ENCODE results near the gene COL5A1.

The COL5A1 gene

DNA sequence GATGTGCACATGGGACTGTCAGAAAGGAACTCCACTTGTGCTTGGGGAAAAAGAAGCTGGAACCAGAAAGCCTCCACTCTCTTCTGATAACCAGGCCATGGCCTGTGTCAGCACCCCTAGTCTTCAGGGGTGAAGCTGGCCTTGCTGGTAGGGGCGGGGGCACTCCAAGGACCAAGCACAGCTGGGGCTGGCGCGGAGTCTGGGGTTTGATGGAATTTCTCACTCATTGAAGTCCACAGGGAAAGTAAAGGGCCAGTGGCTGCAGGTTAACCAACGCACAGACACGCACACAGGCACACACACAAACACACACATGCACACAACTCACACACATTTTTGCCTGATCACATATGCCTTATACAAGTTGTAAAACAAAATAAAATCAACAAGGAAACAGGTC, 1.6 kb upstream of the COL5A1 start:
- Histone ChIP-seq H3K36me3 (replicated peaks; ENCODE audit: low read depth, low read length) (no peaks in the 10 kb centered on the region), H3K9ac (ENCODE audit: low read length) (no peak overlapping the region), H3K4me3 (ENCODE audit: low read length) (no peak overlapping the region), H3K9me3 (ENCODE audit: insufficient read depth, low read length) (no peaks in the 10 kb centered on the region), H3K4me1 (ENCODE audit: low read length) (no peaks in the 10 kb centered on the region), H3K27me3 (ENCODE audit: low read depth, low read length) (no peaks in the 10 kb centered on the region), H3K79me2 (ENCODE audit: low read length) (no peaks in the 10 kb centered on the region), H2AFZ (ENCODE audit: low read depth, low read length) (no peak overlapping the region), H3K4me2 (ENCODE audit: low read length) (no peak overlapping the region), H4K20me1 (ENCODE audit: insufficient read depth, low read length) (no peaks in the 10 kb centered on the region), H3K27ac (ENCODE audit: low read length) (no peak overlapping the region)
- TF ChIP-seq, protein P1, sequence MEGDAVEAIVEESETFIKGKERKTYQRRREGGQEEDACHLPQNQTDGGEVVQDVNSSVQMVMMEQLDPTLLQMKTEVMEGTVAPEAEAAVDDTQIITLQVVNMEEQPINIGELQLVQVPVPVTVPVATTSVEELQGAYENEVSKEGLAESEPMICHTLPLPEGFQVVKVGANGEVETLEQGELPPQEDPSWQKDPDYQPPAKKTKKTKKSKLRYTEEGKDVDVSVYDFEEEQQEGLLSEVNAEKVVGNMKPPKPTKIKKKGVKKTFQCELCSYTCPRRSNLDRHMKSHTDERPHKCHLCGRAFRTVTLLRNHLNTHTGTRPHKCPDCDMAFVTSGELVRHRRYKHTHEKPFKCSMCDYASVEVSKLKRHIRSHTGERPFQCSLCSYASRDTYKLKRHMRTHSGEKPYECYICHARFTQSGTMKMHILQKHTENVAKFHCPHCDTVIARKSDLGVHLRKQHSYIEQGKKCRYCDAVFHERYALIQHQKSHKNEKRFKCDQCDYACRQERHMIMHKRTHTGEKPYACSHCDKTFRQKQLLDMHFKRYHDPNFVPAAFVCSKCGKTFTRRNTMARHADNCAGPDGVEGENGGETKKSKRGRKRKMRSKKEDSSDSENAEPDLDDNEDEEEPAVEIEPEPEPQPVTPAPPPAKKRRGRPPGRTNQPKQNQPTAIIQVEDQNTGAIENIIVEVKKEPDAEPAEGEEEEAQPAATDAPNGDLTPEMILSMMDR (IDR thresholded peaks at IDR 0.05; ENCODE audit: low read depth, low read length) = no peak
- TF ChIP-seq EZH2phosphoT487 (IDR thresholded peaks at IDR 0.05; ENCODE audit: low read depth) = no peak

DNA sequence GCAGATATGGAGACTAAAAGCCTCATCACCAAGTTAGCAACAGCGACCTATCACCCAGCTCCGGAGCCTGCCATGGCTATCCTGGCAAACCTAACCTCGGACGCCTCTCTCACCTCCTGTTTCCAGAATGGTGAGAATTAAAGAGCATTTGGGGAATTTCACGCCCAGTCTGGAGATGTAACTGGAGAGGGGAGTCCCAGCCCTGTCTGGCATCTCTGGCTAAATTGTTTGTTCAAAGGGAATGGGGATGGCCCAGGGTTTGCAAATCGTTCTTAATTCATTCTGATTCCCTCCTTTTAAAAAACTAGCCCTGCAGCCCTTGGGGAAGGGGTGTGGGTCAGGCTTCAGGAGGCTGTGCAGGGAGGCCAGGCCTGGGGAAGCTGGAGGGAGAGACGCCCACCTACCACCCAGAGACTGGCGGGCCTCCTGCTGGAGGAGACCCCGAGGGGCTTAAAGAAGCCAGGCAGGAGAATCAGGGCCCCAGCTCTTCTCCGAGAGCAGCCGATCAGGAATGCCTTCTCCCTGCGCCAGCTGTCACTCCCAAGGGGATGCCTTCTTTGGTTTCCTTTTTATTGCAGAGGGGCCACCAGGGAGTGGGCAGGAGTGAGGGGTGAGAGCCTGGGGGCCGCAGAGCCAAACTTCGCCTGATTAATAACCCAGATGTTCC, 964 bp upstream of the COL5A1 start:
- H3K27me3 ChIP-seq (ENCODE audit: low read depth, low read length) = no peaks in the 10 kb centered on the region
- H3K4me2 ChIP-seq (ENCODE audit: low read length) = no peak overlapping the region
- no peaks in the 10 kb centered on the region for H4K20me1 ChIP-seq (ENCODE audit: insufficient read depth, low read length)
- no peaks in the 10 kb centered on the region for H3K79me2 ChIP-seq (ENCODE audit: low read length)
- H3K36me3 ChIP-seq (replicated peaks; ENCODE audit: low read depth, low read length) = no peaks in the 10 kb centered on the region
- no peak overlapping the region for H3K27ac ChIP-seq (ENCODE audit: low read length)
- H3K4me3 ChIP-seq (ENCODE audit: low read length) = no peak overlapping the region
- no peaks in the 10 kb centered on the region for H3K4me1 ChIP-seq (ENCODE audit: low read length)
- no peaks in the 10 kb centered on the region for H3K9me3 ChIP-seq (ENCODE audit: insufficient read depth, low read length)
- no peak for TF ChIP-seq EZH2phosphoT487 (IDR thresholded peaks at IDR 0.05; ENCODE audit: low read depth)
- TF ChIP-seq, protein P1 (IDR thresholded peaks at IDR 0.05; ENCODE audit: low read depth, low read length) = no peak
- H3K9ac ChIP-seq (ENCODE audit: low read length) = no peak overlapping the region
- no peak overlapping the region for H2AFZ ChIP-seq (ENCODE audit: low read depth, low read length)

DNA sequence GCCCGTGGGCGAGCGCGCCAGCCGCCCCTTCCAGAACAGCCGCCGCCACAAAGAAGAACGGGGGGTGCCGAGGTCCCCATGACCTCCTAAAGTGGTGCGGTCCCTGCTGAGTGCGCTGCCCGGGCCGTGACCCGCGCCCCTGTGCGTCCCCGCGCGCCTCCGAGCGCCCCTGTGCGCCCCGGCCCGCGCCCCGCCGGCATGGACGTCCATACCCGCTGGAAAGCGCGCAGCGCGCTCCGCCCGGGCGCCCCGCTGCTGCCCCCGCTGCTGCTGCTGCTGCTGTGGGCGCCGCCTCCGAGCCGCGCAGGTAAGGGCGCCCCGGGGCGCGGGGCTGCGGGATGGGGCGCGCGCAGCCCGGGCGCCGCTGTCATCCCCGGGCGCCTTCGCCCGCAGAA, 384 bp downstream of the COL5A1 start:
- Histone ChIP-seq H3K79me2 (ENCODE audit: low read length) (no peaks in the 10 kb centered on the region), H3K27ac (ENCODE audit: low read length) (no peak overlapping the region), H3K27me3 (ENCODE audit: low read depth, low read length) (0 out of 2 replicates have a peak, but pooled peaks cover 3% of the 10 kb centered on the region), H3K9ac (ENCODE audit: low read length) (no peak overlapping the region), H3K36me3 (replicated peaks; ENCODE audit: low read depth, low read length) (no peaks in the 10 kb centered on the region), H3K4me3 (ENCODE audit: low read length) (no peak overlapping the region), H3K9me3 (ENCODE audit: insufficient read depth, low read length) (no peaks in the 10 kb centered on the region), H3K4me1 (ENCODE audit: low read length) (no peaks in the 10 kb centered on the region), H2AFZ (ENCODE audit: low read depth, low read length) (no peak overlapping the region), H4K20me1 (ENCODE audit: insufficient read depth, low read length) (no peaks in the 10 kb centered on the region), H3K4me2 (ENCODE audit: low read length) (no peak overlapping the region)
- TF ChIP-seq, protein P1 (IDR thresholded peaks at IDR 0.05; ENCODE audit: low read depth, low read length) = no peak
- no peak for TF ChIP-seq EZH2phosphoT487 (IDR thresholded peaks at IDR 0.05; ENCODE audit: low read depth)

DNA sequence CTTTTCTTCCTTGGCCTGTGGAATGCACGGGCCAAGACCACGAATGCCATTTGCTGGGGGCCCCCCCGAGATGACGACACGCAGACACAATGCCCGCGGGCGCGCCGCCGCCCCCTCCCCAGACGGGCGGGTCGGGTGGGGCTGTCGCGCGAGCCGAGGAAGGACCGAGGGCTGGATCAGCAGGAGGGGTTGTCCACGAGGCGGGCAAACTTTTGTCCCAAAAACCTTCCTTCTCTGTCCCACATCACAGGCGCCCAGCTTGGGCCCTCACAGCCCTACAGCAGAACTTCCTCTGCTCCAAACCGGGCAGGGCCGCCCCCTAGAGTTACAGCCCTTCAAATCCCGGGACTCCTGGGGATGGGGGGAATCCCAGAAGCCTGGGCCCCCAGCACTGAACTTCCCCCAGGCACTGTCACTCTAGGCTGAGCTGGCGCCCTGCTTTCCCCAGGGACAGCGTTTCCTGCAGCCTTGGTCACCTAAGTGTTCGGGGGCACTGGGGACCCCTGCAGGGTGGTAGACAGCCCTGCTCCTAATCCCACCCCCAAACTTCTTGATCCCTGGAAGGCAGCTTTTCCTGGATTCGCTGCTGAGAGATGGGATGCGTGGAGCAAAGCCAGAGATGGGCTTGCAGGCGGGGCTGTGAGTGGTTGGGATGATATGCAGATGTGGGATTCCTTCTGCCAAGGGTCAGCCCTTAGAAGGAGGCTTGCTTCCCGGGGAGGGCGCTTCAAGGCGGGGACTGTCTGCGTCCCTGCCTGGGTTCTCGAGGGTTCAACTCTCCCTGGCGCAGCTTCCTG, 980 bp downstream of the COL5A1 start:
- no peak for TF ChIP-seq EZH2phosphoT487 (IDR thresholded peaks at IDR 0.05; ENCODE audit: low read depth)
- TF ChIP-seq, protein P1 (IDR thresholded peaks at IDR 0.05; ENCODE audit: low read depth, low read length) = no peak
- Histone ChIP-seq H3K9ac (ENCODE audit: low read length) (no peak overlapping the region), H4K20me1 (ENCODE audit: insufficient read depth, low read length) (no peaks in the 10 kb centered on the region), H3K27me3 (ENCODE audit: low read depth, low read length) (peaks cover 7% of the 10 kb centered on the region; the same call in 1 of the 2 replicates), H3K4me1 (ENCODE audit: low read length) (no peaks in the 10 kb centered on the region), H3K4me2 (ENCODE audit: low read length) (no peak overlapping the region), H2AFZ (ENCODE audit: low read depth, low read length) (no peak overlapping the region), H3K79me2 (ENCODE audit: low read length) (no peaks in the 10 kb centered on the region), H3K27ac (ENCODE audit: low read length) (no peak overlapping the region), H3K36me3 (replicated peaks; ENCODE audit: low read depth, low read length) (no peaks in the 10 kb centered on the region), H3K9me3 (ENCODE audit: insufficient read depth, low read length) (no peaks in the 10 kb centered on the region), H3K4me3 (ENCODE audit: low read length) (no peak overlapping the region)
